ENCODE results near the gene CXCL13.

- no peak for TF ChIP-seq EZH2 (IDR thresholded peaks at IDR 0.05; ENCODE audit: insufficient read depth, poor library complexity, severe bottlenecking)
- TF ChIP-seq EZH2phosphoT487 (IDR thresholded peaks at IDR 0.05; ENCODE audit: insufficient read depth, low read depth), result no peak
Observed at GRCh38 chr4:77590482-77590881, 15.1 kb upstream of the CXCL13 start.
